ENCODE measurements around the gene CACNA1F.

The CACNA1F gene

GRCh38 chrX:49205443-49205842, 27.7 kb downstream of the CACNA1F start:
- Histone ChIP-seq H3K4me3 (ENCODE audit: low read depth, low read length) (no peak overlapping the region), H3K36me3 (replicated peaks) (no peaks in the 10 kb centered on the region), H3K27me3 (replicated peaks) (no peaks in the 10 kb centered on the region), H3K27ac (no peak overlapping the region)
- in situ Hi-C loops (cut with HindIII; ENCODE audit: low pct_ligation_motif_present, low sequenced_read_pairs) = no loop called here
- no peak for DNase-seq
- no peak for TF ChIP-seq CTCF (IDR thresholded peaks at IDR 0.05; ENCODE audit: low read depth, low read length, missing control alignments)

DNA sequence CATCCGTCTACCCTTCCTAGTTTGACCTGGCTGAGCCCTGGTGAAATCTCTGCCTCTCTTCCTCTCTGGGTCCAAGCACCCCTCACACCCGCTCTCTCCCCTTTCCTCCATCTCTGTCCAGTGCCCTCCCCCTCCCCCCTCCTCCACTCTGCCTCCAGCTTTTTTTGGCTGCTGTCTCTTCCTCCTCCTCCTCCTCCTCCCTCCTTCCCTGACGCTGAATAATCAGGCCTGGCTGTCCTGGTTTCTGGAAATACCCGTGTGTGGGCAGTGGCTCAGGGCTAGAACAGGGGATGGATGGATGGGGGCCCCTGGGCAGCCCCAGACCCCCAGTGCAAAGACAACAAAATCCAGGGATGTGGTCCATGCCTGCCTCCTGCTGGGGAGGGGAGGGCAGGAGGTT, 28.4 kb downstream of the CACNA1F start:
- Histone ChIP-seq H3K27me3 (replicated peaks) (no peaks in the 10 kb centered on the region), H3K36me3 (replicated peaks) (no peaks in the 10 kb centered on the region), H3K27ac (no peak overlapping the region), H3K4me3 (ENCODE audit: low read depth, low read length) (no peak overlapping the region)
- in situ Hi-C loops (cut with HindIII; ENCODE audit: low pct_ligation_motif_present, low sequenced_read_pairs) = no loop called here
- DNase-seq = no peak
- TF ChIP-seq CTCF (IDR thresholded peaks at IDR 0.05; ENCODE audit: low read depth, low read length, missing control alignments) = no peak

DNA sequence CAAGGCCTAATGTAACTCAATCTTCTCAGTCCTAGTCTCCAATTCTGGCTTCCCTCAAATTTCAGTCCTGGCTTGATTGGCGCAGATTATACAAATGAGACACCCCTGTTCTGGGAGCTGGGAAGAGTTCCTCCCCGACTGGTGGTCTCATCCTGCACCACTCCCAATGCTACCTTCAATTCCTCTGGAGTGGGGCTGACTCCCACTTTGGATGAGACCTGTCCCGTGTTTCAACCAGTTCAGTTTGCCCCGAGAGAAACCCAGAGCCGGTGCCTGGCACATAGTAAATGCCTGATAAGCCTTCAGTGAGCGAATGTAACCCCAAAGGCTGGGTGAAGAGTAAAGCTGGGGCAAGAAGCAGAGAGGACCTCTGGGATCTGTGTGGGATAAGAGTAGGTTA, 29.1 kb downstream of the CACNA1F start:
- Histone ChIP-seq H3K27me3 (replicated peaks) (no peaks in the 10 kb centered on the region), H3K4me3 (ENCODE audit: low read depth, low read length) (no peak overlapping the region), H3K27ac (no peak overlapping the region), H3K36me3 (replicated peaks) (no peaks in the 10 kb centered on the region)
- no peak for TF ChIP-seq CTCF (IDR thresholded peaks at IDR 0.05; ENCODE audit: low read depth, low read length, missing control alignments)
- no peak for DNase-seq
- in situ Hi-C loops (cut with HindIII; ENCODE audit: low pct_ligation_motif_present, low sequenced_read_pairs) = no loop called here

DNA sequence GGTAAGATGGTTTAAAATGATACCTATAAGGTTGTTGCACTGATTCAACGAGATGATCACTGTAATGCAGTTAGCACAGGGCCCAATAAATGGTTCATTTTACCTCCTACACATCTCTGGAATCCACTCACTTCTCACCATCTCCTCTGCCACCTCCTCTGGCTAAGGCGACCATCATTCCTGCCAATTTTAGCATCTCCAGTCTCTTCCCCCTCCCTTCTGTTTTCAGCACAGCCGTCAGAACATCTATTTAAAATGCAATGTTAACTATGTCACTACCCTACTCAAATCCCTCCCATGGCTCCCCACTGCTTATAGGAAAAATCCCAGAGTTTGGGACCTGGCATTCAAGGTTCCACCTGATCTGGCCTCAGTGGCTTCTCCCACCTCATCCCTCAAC, 29.6 kb downstream of the CACNA1F start:
- TF ChIP-seq CTCF (IDR thresholded peaks at IDR 0.05; ENCODE audit: low read depth, low read length, missing control alignments) = no peak
- no peaks in the 10 kb centered on the region for H3K27me3 ChIP-seq (replicated peaks)
- DNase-seq = no peak
- no peak overlapping the region for H3K4me3 ChIP-seq (ENCODE audit: low read depth, low read length)
- no peaks in the 10 kb centered on the region for H3K36me3 ChIP-seq (replicated peaks)
- no peak overlapping the region for H3K27ac ChIP-seq
- in situ Hi-C loops (cut with HindIII; ENCODE audit: low pct_ligation_motif_present, low sequenced_read_pairs) = no loop called here

DNA sequence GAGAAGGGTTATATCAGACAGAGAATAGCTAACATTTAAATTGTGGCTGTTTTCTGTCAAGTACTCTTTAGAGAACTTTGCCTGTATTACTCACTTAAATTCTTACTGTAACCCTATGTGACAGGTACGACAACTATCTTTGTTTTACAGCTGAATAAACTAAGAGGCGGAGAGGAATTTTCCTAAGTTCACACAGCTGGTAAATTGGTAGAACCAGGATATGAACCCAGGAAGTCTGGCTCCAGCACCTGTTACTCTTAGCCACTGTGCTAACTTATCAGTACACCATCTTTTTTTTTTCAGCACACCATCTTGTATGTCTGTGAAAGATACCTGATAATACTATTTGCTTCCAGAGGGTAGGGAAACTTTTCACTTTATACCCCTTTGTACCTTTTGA, 31.1 kb downstream of the CACNA1F start:
- no peak for TF ChIP-seq CTCF (IDR thresholded peaks at IDR 0.05; ENCODE audit: low read depth, low read length, missing control alignments)
- DNase-seq = no peak
- no peaks in the 10 kb centered on the region for H3K27me3 ChIP-seq (replicated peaks)
- H3K36me3 ChIP-seq (replicated peaks) = no peaks in the 10 kb centered on the region
- H3K4me3 ChIP-seq (ENCODE audit: low read depth, low read length) = no peak overlapping the region
- in situ Hi-C loops (cut with HindIII; ENCODE audit: low pct_ligation_motif_present, low sequenced_read_pairs) = no loop called here
- H3K27ac ChIP-seq = no peak overlapping the region

DNA sequence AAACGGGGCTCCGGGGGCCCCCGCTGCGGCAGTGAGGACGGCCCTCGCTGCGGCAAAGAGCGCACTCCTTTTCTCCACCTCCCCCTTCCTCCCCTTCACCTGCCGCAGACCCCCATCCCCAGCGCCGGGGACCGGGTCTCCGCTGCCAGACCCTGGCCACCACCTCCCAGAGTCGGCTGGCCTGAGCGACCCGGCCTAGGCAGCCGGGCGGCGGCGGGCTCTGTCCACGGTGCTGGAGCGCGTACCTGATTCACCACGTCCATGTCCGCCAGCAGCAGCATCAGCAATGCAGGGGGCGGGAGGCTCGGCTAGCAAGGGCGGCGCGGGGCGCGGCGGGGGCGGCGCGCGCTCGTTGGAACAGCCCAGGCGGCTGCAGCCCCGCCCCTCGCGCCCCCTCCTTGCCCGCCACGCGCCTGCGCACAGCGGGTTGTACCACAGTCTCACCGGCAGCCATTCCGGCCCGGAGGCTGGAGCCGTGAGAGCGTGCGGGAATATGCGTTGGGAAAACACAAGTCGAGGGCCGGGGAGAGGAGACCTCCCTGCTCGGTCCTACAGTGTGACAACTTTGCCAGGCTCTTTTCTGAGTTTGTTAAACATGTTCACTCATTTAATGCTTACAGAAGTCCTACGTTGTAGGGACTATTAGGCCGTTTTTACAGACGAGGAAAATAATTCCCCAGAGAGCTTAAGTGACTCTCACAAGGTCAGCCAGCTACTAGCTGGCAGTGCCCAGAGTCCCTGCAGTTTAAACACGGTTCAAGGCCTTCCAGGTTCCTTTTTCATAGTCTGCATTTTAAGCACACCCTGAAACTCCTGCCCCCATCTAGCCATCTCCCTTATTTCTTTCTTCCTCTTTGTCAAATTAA, 33.0 kb downstream of the CACNA1F start, which contains the start of gene SYP:
SYP (minus strand) TSS at position 288 of the 866 bp plus-strand sequence; CDS start at position 281, 7 bp downstream.
- Histone ChIP-seq H3K27me3 (replicated peaks) (no peaks in the 10 kb centered on the region), H3K27ac (no peak within 1 kb of the TSS), H3K4me3 (ENCODE audit: low read depth, low read length) (peak within 1 kb of the TSS; percentile 20), H3K36me3 (replicated peaks) (no peaks in the 10 kb centered on the region)
- TF ChIP-seq CTCF (IDR thresholded peaks at IDR 0.05; ENCODE audit: low read depth, low read length, missing control alignments) = no peak
- DNase-seq = peak; percentile 80
- in situ Hi-C loops (cut with HindIII; ENCODE audit: low pct_ligation_motif_present, low sequenced_read_pairs) = no loop called here
